Nephron progenitor cell (in vitro differentiated cells): ENCODE data around the gene XPO5.

Source experiments
- DNase-seq: peaks from one replicate; pipeline ENCODE4 v3.0.0; 2021
- H3K27ac Mint-ChIP-seq: 2 replicates; pipeline ENCODE4 v1.8.0; 2021; ENCODE audit warnings: mild to moderate bottlenecking, moderate library complexity, mixed read lengths
- H3K27me3 Mint-ChIP-seq: 2 replicates; pipeline ENCODE4 v1.8.0; 2021; ENCODE audit warnings: mild to moderate bottlenecking, low read depth, mixed read lengths; ENCODE audit not compliant: poor library complexity
- H3K36me3 Mint-ChIP-seq: 2 replicates; pipeline ENCODE4 v1.8.0; 2021; ENCODE audit warnings: low read depth, mixed read lengths
- H3K4me1 Mint-ChIP-seq: 2 replicates; pipeline ENCODE4 v1.8.0; 2021; ENCODE audit warnings: mixed read lengths
- H3K4me3 Mint-ChIP-seq: 2 replicates; pipeline ENCODE4 v1.8.0; 2021; ENCODE audit warnings: mild to moderate bottlenecking, moderate library complexity, mixed read lengths
- H3K9me3 Mint-ChIP-seq: 2 replicates; pipeline ENCODE4 v1.8.0; 2021; ENCODE audit warnings: mild to moderate bottlenecking, moderate library complexity, mixed read lengths
- TF ChIP-seq, protein P1 (sequence below): fragments of 200-600 bp; sonication (generic); IDR thresholded peaks from 2 replicates; pipeline ENCODE4 v1.5.0; 2021; ENCODE audit warnings: antibody characterized with exemption

Gene XPO5

DNA sequence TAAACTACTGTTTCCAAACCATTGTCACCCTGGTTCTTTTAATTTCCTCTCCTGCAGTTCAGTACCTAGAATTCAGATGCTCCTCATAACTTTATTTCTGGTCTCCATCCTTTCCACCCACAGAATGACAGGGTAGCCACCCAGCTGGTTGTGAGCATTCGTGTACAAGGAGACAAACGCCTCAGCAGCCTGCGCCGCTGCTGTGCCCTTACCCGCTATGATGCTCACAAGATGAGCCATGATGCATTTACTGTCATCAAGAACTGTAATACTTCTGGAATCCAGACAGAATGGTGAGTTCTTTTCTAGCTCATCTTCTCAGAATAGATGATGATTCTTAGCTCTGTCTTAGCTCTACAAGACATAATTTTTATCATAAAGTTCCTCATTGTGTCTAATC lies 34.6 kb upstream of the XPO5 start:
- H3K4me3 Mint-ChIP-seq = no peak overlapping the region
- peaks cover 39% of the 10 kb centered on the region for H3K36me3 Mint-ChIP-seq
- no peak overlapping the region for H3K27ac Mint-ChIP-seq
- no peaks in the 10 kb centered on the region for H3K27me3 Mint-ChIP-seq
- no peak for DNase-seq
- peaks cover 4% of the 10 kb centered on the region for H3K4me1 Mint-ChIP-seq
- H3K9me3 Mint-ChIP-seq = no peaks in the 10 kb centered on the region
- TF ChIP-seq, protein P1, sequence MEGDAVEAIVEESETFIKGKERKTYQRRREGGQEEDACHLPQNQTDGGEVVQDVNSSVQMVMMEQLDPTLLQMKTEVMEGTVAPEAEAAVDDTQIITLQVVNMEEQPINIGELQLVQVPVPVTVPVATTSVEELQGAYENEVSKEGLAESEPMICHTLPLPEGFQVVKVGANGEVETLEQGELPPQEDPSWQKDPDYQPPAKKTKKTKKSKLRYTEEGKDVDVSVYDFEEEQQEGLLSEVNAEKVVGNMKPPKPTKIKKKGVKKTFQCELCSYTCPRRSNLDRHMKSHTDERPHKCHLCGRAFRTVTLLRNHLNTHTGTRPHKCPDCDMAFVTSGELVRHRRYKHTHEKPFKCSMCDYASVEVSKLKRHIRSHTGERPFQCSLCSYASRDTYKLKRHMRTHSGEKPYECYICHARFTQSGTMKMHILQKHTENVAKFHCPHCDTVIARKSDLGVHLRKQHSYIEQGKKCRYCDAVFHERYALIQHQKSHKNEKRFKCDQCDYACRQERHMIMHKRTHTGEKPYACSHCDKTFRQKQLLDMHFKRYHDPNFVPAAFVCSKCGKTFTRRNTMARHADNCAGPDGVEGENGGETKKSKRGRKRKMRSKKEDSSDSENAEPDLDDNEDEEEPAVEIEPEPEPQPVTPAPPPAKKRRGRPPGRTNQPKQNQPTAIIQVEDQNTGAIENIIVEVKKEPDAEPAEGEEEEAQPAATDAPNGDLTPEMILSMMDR = no peak

DNA sequence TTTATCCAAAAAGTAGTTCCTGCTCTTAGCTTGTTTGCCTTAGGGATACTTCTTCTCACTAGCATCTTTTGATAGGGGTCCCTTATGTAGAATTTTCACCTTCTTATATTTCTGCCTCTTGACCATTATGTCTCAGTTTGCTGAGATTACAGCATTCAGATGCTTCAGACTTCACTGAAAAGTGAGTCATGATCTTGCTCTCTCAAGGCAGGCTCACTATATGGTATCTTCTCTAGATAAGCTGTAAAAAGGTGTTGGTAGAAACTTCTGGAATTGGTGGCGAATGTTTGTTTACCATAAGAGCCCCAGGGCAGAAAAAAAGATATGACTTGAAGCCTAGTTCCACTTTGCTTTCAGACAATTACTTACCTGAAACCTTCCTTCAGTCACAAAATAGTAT lies 33.6 kb upstream of the XPO5 start:
- TF ChIP-seq, protein P1 = no peak
- Mint-ChIP-seq H3K4me3 (no peak overlapping the region), H3K36me3 (peaks cover 45% of the 10 kb centered on the region), H3K27me3 (no peaks in the 10 kb centered on the region), H3K9me3 (no peaks in the 10 kb centered on the region), H3K4me1 (peaks cover 4% of the 10 kb centered on the region), H3K27ac (no peak overlapping the region)
- no peak for DNase-seq

DNA sequence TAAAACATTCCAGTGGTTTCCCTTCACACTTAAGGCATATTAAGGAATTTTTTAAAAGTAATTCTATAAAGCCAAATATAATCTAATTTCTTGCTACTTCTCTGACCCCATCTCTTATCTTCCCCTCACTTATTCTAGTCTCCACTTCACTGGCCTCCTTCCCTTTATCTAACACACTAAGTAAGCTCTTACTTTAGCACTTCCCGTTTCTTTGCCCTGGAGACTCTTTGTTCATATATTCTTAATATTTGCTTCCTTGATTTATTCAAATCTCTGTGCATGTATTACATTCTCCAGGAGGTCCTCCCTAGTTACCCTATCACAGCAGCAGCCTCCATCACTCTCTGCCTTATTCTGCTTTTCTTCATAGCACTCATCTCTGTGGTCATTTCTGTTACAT lies 33.0 kb upstream of the XPO5 start:
- no peak overlapping the region for H3K4me3 Mint-ChIP-seq
- TF ChIP-seq, protein P1 = no peak
- no peak for DNase-seq
- no peaks in the 10 kb centered on the region for H3K27me3 Mint-ChIP-seq
- H3K4me1 Mint-ChIP-seq = peaks cover 4% of the 10 kb centered on the region
- H3K27ac Mint-ChIP-seq = no peak overlapping the region
- H3K36me3 Mint-ChIP-seq = peaks cover 46% of the 10 kb centered on the region
- H3K9me3 Mint-ChIP-seq = no peaks in the 10 kb centered on the region

DNA sequence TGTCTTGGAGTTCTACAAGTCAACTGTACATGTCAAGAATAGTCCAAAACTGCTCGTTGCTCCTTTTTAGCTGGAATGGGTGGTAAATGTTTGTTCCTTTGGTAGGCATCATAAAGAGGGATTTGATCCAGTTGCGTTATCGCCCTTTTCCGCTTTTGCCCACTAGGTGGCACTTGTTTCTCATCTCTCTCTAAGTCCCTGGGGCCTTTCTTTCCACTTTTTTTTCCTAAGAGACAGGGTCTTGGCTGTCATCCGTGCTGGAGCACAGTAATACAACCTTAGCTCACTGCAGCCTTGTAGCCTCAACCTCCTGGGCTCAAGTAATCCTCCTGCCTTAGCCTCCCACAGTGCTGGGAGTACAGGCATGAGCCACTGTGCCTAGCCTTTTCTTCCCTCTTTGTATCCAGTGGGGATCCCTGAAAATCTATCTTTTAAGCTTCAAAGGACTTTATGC lies 32.5 kb upstream of the XPO5 start:
- H3K4me3 Mint-ChIP-seq = no peak overlapping the region
- H3K27me3 Mint-ChIP-seq = no peaks in the 10 kb centered on the region
- no peaks in the 10 kb centered on the region for H3K9me3 Mint-ChIP-seq
- H3K27ac Mint-ChIP-seq = no peak overlapping the region
- H3K36me3 Mint-ChIP-seq = peaks cover 46% of the 10 kb centered on the region
- DNase-seq = peak; percentile 80
- TF ChIP-seq, protein P1 = peak; percentile 87
- peaks cover 4% of the 10 kb centered on the region for H3K4me1 Mint-ChIP-seq

DNA sequence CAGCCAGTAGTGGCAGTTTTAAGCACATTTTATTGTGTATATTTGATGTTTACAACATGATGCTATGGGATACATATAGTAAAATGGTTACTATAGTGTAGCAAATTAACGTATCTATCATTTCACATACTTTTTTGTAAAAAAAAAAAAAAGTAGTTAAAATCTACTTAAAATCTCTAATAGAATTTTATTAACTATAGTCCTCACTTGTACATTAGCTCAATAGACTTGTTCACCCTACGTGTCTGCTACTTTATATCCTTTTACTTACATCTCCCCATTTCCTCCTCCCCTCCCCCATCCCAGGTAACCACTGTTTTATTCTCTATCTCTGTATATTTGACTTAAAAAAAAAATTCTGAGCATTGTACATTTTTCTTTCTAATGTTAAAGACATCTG lies 30.2 kb upstream of the XPO5 start:
- peaks cover 2% of the 10 kb centered on the region for H3K4me1 Mint-ChIP-seq
- no peaks in the 10 kb centered on the region for H3K27me3 Mint-ChIP-seq
- no peak for DNase-seq
- H3K4me3 Mint-ChIP-seq = no peak overlapping the region
- no peak overlapping the region for H3K27ac Mint-ChIP-seq
- TF ChIP-seq, protein P1 = no peak
- no peaks in the 10 kb centered on the region for H3K9me3 Mint-ChIP-seq
- peaks cover 51% of the 10 kb centered on the region for H3K36me3 Mint-ChIP-seq

DNA sequence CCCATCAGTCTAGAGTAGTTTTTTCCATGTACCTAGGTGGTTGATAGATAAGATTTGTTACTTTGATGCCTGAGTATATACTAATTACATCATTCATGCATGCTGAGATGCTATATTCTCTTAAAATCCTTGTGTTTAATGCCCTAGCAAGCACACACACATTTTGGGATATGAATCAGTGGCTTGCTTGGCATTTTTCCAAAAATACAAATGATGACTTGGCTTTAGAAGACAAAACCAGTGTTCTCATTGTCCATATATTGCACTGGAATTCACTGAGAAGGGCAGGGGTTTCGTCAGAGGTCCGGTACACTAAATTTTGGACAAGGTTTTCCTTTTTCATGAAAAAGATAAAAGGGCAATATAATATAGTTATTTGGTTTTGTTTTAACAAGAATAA lies 28.3 kb upstream of the XPO5 start:
- no peak overlapping the region for H3K27ac Mint-ChIP-seq
- H3K4me3 Mint-ChIP-seq = no peak overlapping the region
- no peak for DNase-seq
- H3K4me1 Mint-ChIP-seq = no peaks in the 10 kb centered on the region
- H3K9me3 Mint-ChIP-seq = no peaks in the 10 kb centered on the region
- H3K27me3 Mint-ChIP-seq = no peaks in the 10 kb centered on the region
- TF ChIP-seq, protein P1 = no peak
- peaks cover 54% of the 10 kb centered on the region for H3K36me3 Mint-ChIP-seq
